Measurements from ENCODE around the gene GRID2. TPM values are rescaled to one million over a fixed set of nuclear protein-coding genes. Genes with fewer than 3 reads are reported as not detected.
A peak's percentile ranks its signal among the peaks of the same experiment; 100 is the strongest.

The GRID2 gene
- total RNA-seq, 4 donors from 2014 or later = 0.33 TPM; not detected in 3

- intact Hi-C loops (cut with DNase I) = no loop called here
- Histone ChIP-seq H3K27me3 (no peaks in the 10 kb centered on the region), H3K27ac (no peak overlapping the region), H3K9me3 (no peaks in the 10 kb centered on the region), H3K36me3 (no peaks in the 10 kb centered on the region), H3K4me1 (no peaks in the 10 kb centered on the region), H3K4me3 (replicated peaks in 1 of 3) (no peak overlapping the region)
- TF ChIP-seq POLR2A (IDR thresholded peaks at IDR 0.05) = no peak
- no peak for TF ChIP-seq CTCF (IDR thresholded peaks at IDR 0.05)
- no peak for DNase-seq
- 99 to 100% methylated on average over 1 of the region's 1 CpG for whole genome bisulfite sequencing, 2 donors
Measured at GRCh38 chr4:92317047-92317446, 13.3 kb downstream of the GRID2 start.

- Histone ChIP-seq H3K4me1 (peaks cover 0 to 5% of the 10 kb centered on the region in 2 donors), H3K27ac (no peak overlapping the region), H3K27me3 (no peaks in the 10 kb centered on the region), H3K4me3 (replicated peaks in 1 of 3) (no peak overlapping the region), H3K9me3 (no peaks in the 10 kb centered on the region), H3K36me3 (no peaks in the 10 kb centered on the region)
- TF ChIP-seq POLR2A (IDR thresholded peaks at IDR 0.05) (no peak), CTCF (IDR thresholded peaks at IDR 0.05) (no peak)
- 70 to 91% methylated on average over 2 of the region's 2 CpGs for WGBS, 2 donors
- intact Hi-C loops (cut with DNase I) = no loop called here
- no peak for DNase-seq
Measured at GRCh38 chr4:92328095-92328494, 24.3 kb downstream of the GRID2 start.

- no peak for TF ChIP-seq CTCF (IDR thresholded peaks at IDR 0.05)
- TF ChIP-seq POLR2A (IDR thresholded peaks at IDR 0.05) = no peak
- intact Hi-C loops (cut with DNase I) = no loop called here
- Histone ChIP-seq H3K27me3 (no peaks in the 10 kb centered on the region), H3K36me3 (no peaks in the 10 kb centered on the region), H3K4me3 (replicated peaks in 1 of 3) (no peak overlapping the region), H3K4me1 (peaks cover 9 to 10% of the 10 kb centered on the region in 2 donors), H3K27ac (no peak overlapping the region), H3K9me3 (no peaks in the 10 kb centered on the region)
- WGBS, 2 donors = 57% methylated on average over 2 of the region's 2 CpGs; no CpG with 5 or more reads in 1 of the 2 donors
- peak; percentile 20 to 51 for DNase-seq
Measured at GRCh38 chr4:92333016-92333415, 29.2 kb downstream of the GRID2 start.

GRCh38 chr4:92334716-92335350, 31.1 kb downstream of the GRID2 start:
- 4 to 7% methylated on average over 1 of the region's 1 CpG for WGBS, 2 donors
- no peak for TF ChIP-seq POLR2A (IDR thresholded peaks at IDR 0.05)
- TF ChIP-seq CTCF (IDR thresholded peaks at IDR 0.05) = no peak
- peak; percentile 38 to 40 for DNase-seq
- Histone ChIP-seq H3K4me3 (replicated peaks in 1 of 3) (no peak overlapping the region), H3K27ac (no peak overlapping the region), H3K36me3 (no peaks in the 10 kb centered on the region), H3K9me3 (no peaks in the 10 kb centered on the region), H3K4me1 (peaks cover 4 to 10% of the 10 kb centered on the region in 2 donors), H3K27me3 (no peaks in the 10 kb centered on the region)
- intact Hi-C loops (cut with DNase I) = no loop called here

- WGBS, 2 donors = 73 to 77% methylated on average over 4 of the region's 4 CpGs
- H3K9me3 ChIP-seq = no peaks in the 10 kb centered on the region
- TF ChIP-seq POLR2A (IDR thresholded peaks at IDR 0.05) (no peak), CTCF (IDR thresholded peaks at IDR 0.05) (no peak)
- intact Hi-C loops (cut with DNase I) = no loop called here
- no peaks in the 10 kb centered on the region for H3K36me3 ChIP-seq
- H3K27me3 ChIP-seq = no peaks in the 10 kb centered on the region
- H3K27ac ChIP-seq = no peak overlapping the region
- H3K4me3 ChIP-seq (replicated peaks in 1 of 3) = no peak overlapping the region
- DNase-seq = no peak
- H3K4me1 ChIP-seq = peaks cover 0 to 2% of the 10 kb centered on the region in 2 donors
Measured at GRCh38 chr4:92339676-92340075, 35.9 kb downstream of the GRID2 start.

All from thyroid gland (tissue), 4 donors.